ENCODE data around the gene STON1. TPM values are rescaled to one million over a fixed set of nuclear protein-coding genes. Genes with fewer than 3 reads are reported as not detected.

Gene STON1
- total and polyA plus RNA-seq, 2 of the 8 experiments (the other 6 are each of a cell fraction or from before 2014, with no cell fraction given) = 5.0 to 10.1 TPM

DNA sequence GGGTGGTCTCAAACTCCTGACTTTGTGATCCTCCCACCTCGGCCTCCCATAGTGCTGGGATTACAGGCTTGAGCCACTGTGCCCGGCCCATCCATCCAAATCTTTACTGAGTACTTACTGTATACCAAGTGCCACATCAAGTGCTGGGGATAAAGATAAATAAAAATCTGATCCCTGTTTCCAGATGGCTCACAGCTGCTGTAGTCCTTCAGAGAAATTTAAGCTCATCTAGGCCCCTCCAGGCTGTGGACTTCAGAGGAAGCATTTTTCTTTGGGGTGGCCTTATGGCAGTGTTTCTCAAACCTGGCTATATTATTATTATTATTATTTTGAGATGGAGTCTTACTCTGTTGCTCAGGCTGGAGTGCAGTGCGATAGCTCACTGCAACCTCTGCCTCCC lies 54.0 kb downstream of the STON1 start:
- WGBS, 2 experiments (ENCODE audit: extremely low coverage in 1 of 2, insufficient coverage in 1 of 2, insufficient read length in 1 of 2, insufficient replicate concordance in 2 of 2, low coverage in 1 of 2, low lambda C conversion rate in 2 of 2, missing lambda C conversion rate in 1 of 2) = 97% methylated on average over 3 of the region's 3 CpGs; no CpG with 5 or more reads in 1 of the 2 experiments
- TF ChIP-seq POLR2A (IDR thresholded peaks at IDR 0.05; ENCODE audit: control extremely low read depth in 1 of 2, low read depth in 2 of 2, low read length in 2 of 2) (no peak), GTF2F1 (IDR thresholded peaks at IDR 0.05; ENCODE audit: borderline replicate concordance, low read depth, low read length) (no peak), SIX5 (IDR thresholded peaks at IDR 0.05; ENCODE audit: low read depth, low read length) (no peak), CHD2 (IDR thresholded peaks at IDR 0.05; ENCODE audit: low read length) (no peak), KDM4A (IDR thresholded peaks at IDR 0.05; ENCODE audit: low read depth, low read length, severe bottlenecking) (no peak), TAF1 (IDR thresholded peaks at IDR 0.05; ENCODE audit: low read depth, low read length) (no peak), NANOG (IDR thresholded peaks at IDR 0.05; ENCODE audit: insufficient read depth, low read depth, low read length, poor library complexity, severe bottlenecking) (no peak), NRF1 (IDR thresholded peaks at IDR 0.05; ENCODE audit: low read depth, low read length) (no peak), PHF8 (conservative IDR thresholded peaks at IDR 0.05; ENCODE audit: low read depth, low read length) (no peak), EP300 (IDR thresholded peaks at IDR 0.05; ENCODE audit: borderline replicate concordance in 1 of 2, low read depth in 2 of 2, low read length in 2 of 2) (no peak), BCL11A (IDR thresholded peaks at IDR 0.05; ENCODE audit: low read depth in 2 of 2, low read length in 2 of 2) (no peak), CBX8 (IDR thresholded peaks at IDR 0.05; ENCODE audit: borderline replicate concordance, low read depth, low read length) (no peak), SP2 (IDR thresholded peaks at IDR 0.05; ENCODE audit: low read length) (no peak)
- TF ChIP-seq, protein P1, sequence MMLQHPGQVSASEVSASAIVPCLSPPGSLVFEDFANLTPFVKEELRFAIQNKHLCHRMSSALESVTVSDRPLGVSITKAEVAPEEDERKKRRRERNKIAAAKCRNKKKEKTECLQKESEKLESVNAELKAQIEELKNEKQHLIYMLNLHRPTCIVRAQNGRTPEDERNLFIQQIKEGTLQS (IDR thresholded peaks at IDR 0.05; ENCODE audit: insufficient read depth, low read depth, low read length) = no peak

More for the DNA sequence above, 54.0 kb downstream of the STON1 start:
- Histone ChIP-seq H3K4ac (replicated peaks; ENCODE audit: insufficient read length, low read depth, low read length) (no peak overlapping the region), H2BK120ac (replicated peaks; ENCODE audit: low read depth, low read length) (no peak overlapping the region), H2BK15ac (ENCODE audit: low read length) (no peak overlapping the region), H3K27ac (ENCODE audit: low read depth, low read length) (no peak overlapping the region), H4K91ac (replicated peaks; ENCODE audit: insufficient read length, low read length) (no peak overlapping the region), H3K79me1 (ENCODE audit: low read depth, low read length) (no peaks in the 10 kb centered on the region), H3K56ac (replicated peaks; ENCODE audit: insufficient read length, low read depth, low read length) (no peak overlapping the region), H3K4me1 (replicated peaks in 1 of 4; ENCODE audit: control insufficient read depth in 3 of 4, insufficient read depth in 4 of 4, low read length in 3 of 4) (peaks cover 5 to 17% (median 12%) of the 10 kb centered on the region in 4 experiments; a peak in 4 of 7 replicates), H3K9ac (replicated peaks in 1 of 4; ENCODE audit: extremely low read depth in 1 of 4, low read depth in 3 of 4, low read length in 3 of 4) (no peak overlapping the region), H4K5ac (ENCODE audit: insufficient read length, low read depth, low read length) (no peak overlapping the region), H3K79me2 (ENCODE audit: control insufficient read depth in 1 of 2, insufficient read depth in 2 of 2, low read length in 2 of 2) (no peaks in the 10 kb centered on the region), H2BK20ac (ENCODE audit: low read length) (no peak overlapping the region), H2AFZ (ENCODE audit: low read length) (no peak overlapping the region), H2BK12ac (ENCODE audit: low read depth, low read length) (no peak overlapping the region), H3K36me3 (ENCODE audit: control insufficient read depth in 2 of 4, insufficient read depth in 4 of 4, low read length in 3 of 4) (peaks cover 0 to 5% (median 2%) of the 10 kb centered on the region in 4 experiments; a peak in 2 of 8 replicates), H3K14ac (ENCODE audit: insufficient read length) (no peak overlapping the region), H3K18ac (ENCODE audit: extremely low read depth, low read length) (no peak overlapping the region; the same call in 1 of the 2 replicates), H3K23me2 (ENCODE audit: low read depth, low read length) (no peaks in the 10 kb centered on the region; the same call in 1 of the 2 replicates), H3K4me3 (ENCODE audit: extremely low read depth in 1 of 4, insufficient read depth in 2 of 4, low read depth in 3 of 4, low read length in 4 of 4) (no peak overlapping the region), H4K20me1 (replicated peaks in 1 of 2; ENCODE audit: control insufficient read depth in 1 of 2, insufficient read depth in 2 of 2, low read length in 2 of 2) (no peaks in the 10 kb centered on the region), H2BK5ac (ENCODE audit: low read depth, low read length) (no peak overlapping the region), H3K4me2 (ENCODE audit: insufficient read depth in 1 of 2, low read depth in 2 of 2, low read length in 2 of 2) (no peak overlapping the region), H3K27me3 (replicated peaks in 1 of 4; ENCODE audit: control insufficient read depth in 3 of 4, extremely low read depth in 1 of 4, insufficient read depth in 3 of 4, low read length in 3 of 4) (peaks cover 0 to 4% (median 0%) of the 10 kb centered on the region in 4 experiments; a peak in 2 of 7 replicates), H2AK5ac (ENCODE audit: low read depth, low read length) (no peak overlapping the region), H4K8ac (ENCODE audit: extremely low read depth, insufficient read depth, low read length) (no peak overlapping the region), H3K9me3 (ENCODE audit: insufficient read depth in 2 of 2, low read depth in 1 of 2, low read length in 1 of 2) (no peaks in the 10 kb centered on the region), H3K23ac (ENCODE audit: insufficient read length) (no peak overlapping the region)
- ChIA-PET CTCF (ENCODE audit: partially characterized antibody) (interaction anchor here (0.6 to 1.1 kb wide), 5 partner anchors 12 to 159 kb away, joined by 3 to 7 read pairs (median 4); no protein-coding TSS in a partner anchor), POLR2A (ENCODE audit: partially characterized antibody) (no interaction called here)
- no peak for FAIRE-seq
- DNase-seq (ENCODE audit: low read depth in 1 of 2, low spot score in 2 of 2) = no peak
